ENCODE data around the gene TANGO2. TPM values are rescaled to one million over a fixed set of nuclear protein-coding genes. Genes with fewer than 3 reads are reported as not detected.

TANGO2 gene, protein sequence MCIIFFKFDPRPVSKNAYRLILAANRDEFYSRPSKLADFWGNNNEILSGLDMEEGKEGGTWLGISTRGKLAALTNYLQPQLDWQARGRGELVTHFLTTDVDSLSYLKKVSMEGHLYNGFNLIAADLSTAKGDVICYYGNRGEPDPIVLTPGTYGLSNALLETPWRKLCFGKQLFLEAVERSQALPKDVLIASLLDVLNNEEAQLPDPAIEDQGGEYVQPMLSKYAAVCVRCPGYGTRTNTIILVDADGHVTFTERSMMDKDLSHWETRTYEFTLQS
- total RNA-seq, result 10 to 100 TPM; 34.3 to 40.1 TPM

GRCh38 chr22:20020533-20021195 lies at the start of gene TANGO2:
Gene TANGO2, plus strand, starts transcription at chr22:20021110. Its CDS starts 15,689 bp downstream, at chr22:20036799.
- H3K27ac ChIP-seq, result peak within 1 kb of the TSS; percentile 76 to 84
- intact Hi-C loops (cut with DNase I), result no loop called here
- peak within 1 kb of the TSS; percentile 84 to 89 for H3K4me3 ChIP-seq
- TF ChIP-seq POLR2AphosphoS5 (IDR thresholded peaks at IDR 0.05) (peak; percentile 39), POLR2A (IDR thresholded peaks at IDR 0.05) (peak; percentile 66)
- TF ChIP-seq, protein P1, sequence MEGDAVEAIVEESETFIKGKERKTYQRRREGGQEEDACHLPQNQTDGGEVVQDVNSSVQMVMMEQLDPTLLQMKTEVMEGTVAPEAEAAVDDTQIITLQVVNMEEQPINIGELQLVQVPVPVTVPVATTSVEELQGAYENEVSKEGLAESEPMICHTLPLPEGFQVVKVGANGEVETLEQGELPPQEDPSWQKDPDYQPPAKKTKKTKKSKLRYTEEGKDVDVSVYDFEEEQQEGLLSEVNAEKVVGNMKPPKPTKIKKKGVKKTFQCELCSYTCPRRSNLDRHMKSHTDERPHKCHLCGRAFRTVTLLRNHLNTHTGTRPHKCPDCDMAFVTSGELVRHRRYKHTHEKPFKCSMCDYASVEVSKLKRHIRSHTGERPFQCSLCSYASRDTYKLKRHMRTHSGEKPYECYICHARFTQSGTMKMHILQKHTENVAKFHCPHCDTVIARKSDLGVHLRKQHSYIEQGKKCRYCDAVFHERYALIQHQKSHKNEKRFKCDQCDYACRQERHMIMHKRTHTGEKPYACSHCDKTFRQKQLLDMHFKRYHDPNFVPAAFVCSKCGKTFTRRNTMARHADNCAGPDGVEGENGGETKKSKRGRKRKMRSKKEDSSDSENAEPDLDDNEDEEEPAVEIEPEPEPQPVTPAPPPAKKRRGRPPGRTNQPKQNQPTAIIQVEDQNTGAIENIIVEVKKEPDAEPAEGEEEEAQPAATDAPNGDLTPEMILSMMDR (IDR thresholded peaks at IDR 0.05), result peak in 2 of 4 experiments; percentile 12 to 40
- no peaks in the 10 kb centered on the region for H3K27me3 ChIP-seq (replicated peaks; ENCODE audit: insufficient read depth)
- WGBS, result under 1% methylated on average over 38 of the region's 61 CpGs
- no peaks in the 10 kb centered on the region for H3K9me3 ChIP-seq
- peaks cover 8% of the 10 kb centered on the region for H3K4me1 ChIP-seq (replicated peaks)
- peak; percentile 92 for DNase-seq (ENCODE audit: low spot score)
- H3K36me3 ChIP-seq, result no peaks in the 10 kb centered on the region

DNA sequence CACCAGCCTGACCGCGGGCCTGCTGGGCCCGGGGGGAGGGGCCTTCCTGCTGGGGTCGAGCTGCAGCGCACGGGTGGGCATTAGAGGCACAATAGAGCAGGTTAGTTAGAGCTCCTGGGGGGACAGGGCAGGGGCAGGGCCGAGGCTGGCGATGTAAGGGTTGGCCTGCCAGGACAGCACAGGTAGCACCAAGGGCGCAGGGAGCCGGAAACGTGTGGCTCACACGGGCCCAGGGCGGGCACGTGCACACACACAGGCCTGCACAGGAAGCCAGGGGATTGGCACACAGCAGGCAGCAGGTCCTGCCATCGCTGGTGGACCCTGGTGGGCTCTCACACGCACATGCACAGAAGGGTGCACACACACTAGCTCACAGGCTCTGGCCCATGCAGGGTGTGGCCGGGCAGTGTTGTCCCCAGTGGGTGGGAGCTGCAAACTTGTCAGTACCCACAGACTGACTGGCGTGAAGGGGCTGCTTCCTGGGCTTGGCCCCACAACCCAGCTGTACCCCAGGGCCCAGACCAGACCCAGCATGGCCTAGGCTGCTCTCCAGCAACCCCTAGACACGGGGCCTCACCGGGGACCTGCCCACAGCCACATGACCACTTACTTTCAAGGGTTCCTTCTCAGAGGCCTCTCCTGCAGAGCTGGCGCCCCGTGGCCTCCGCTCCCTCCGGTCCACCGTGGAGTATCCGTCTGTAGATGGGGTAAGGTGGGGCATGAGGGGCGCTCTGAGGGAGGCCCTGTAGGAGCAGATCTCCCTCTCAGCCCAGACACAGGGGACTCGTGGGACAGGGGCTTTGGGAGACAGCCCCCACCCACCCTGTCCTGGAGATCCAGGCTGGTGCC lies 49.4 kb upstream of the TANGO2 start:
- Histone ChIP-seq H3K36me3 (peaks cover 3 to 11% of the 10 kb centered on the region in 2 donors), H3K9me3 (no peaks in the 10 kb centered on the region), H3K27ac (no peak overlapping the region), H3K4me1 (replicated peaks) (no peaks in the 10 kb centered on the region), H3K27me3 (replicated peaks; ENCODE audit: insufficient read depth) (no peaks in the 10 kb centered on the region), H3K4me3 (no peak overlapping the region)
- no peak for DNase-seq (ENCODE audit: low spot score)
- TF ChIP-seq, protein P1 (IDR thresholded peaks at IDR 0.05), result no peak
- TF ChIP-seq POLR2A (IDR thresholded peaks at IDR 0.05), result no peak
- TF ChIP-seq POLR2AphosphoS5 (IDR thresholded peaks at IDR 0.05), result no peak
- intact Hi-C loops (cut with DNase I), result no loop called here
- WGBS, result 66% methylated on average over 28 of the region's 28 CpGs

- 84% methylated on average over 9 of the region's 9 CpGs for WGBS
- H3K27me3 ChIP-seq (replicated peaks; ENCODE audit: insufficient read depth), result no peaks in the 10 kb centered on the region
- intact Hi-C loops (cut with DNase I), result no loop called here
- no peak for TF ChIP-seq POLR2A (IDR thresholded peaks at IDR 0.05)
- TF ChIP-seq, protein P1 (IDR thresholded peaks at IDR 0.05), result no peak
- TF ChIP-seq POLR2AphosphoS5 (IDR thresholded peaks at IDR 0.05), result no peak
- H3K9me3 ChIP-seq, result no peaks in the 10 kb centered on the region
- H3K27ac ChIP-seq, result no peak overlapping the region
- no peaks in the 10 kb centered on the region for H3K4me1 ChIP-seq (replicated peaks)
- no peak for DNase-seq (ENCODE audit: low spot score)
- H3K36me3 ChIP-seq, result peaks cover 0 to 5% of the 10 kb centered on the region in 2 donors
- H3K4me3 ChIP-seq, result no peak overlapping the region
Measured at GRCh38 chr22:19972251-19972650, 48.7 kb upstream of the TANGO2 start.

DNA sequence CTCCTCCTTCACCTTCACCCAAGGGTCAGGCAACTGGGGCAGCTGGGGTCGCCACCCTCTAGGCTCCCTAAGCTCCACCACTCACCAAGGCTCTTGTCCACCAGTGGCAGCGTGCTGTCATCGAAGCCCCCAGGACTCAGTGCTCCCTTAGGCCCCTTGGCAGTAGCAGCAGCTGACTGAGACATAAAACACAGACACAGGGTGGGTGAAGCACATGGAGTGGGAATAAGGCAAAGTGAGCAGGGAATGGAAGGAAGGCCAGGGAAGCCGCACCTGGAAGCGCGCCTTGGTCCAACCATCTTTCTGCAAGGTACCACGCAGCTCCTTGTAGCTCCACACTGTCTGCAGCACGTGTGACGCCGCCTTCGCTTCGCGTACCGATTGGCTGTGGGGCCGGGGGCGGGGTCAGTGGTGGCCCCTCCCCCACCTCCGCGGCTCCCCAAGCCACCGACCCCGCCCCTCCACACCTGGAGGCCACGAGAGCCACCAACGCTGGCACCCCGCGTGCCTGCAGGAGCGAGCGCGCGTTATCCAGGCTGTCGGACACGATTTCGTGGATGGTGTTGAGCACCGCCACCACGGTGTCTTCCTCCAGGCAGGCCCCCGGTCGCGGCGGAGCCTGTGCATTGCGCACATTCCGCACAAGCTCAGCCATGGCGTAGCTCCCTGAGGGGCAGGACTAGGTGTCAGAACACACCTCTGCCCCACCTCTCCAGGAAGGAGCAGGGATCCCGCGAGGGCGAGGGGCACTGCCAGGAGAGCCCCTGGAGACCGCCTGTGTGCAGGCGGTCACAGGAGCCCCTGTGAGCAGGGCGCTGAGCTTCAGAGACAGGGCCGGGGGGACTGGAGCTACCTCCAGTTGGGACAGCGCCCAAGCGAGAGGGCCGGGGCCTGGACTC lies 48.0 kb upstream of the TANGO2 start:
- 93% methylated on average over 50 of the region's 50 CpGs for WGBS
- Histone ChIP-seq H3K27me3 (replicated peaks; ENCODE audit: insufficient read depth) (no peaks in the 10 kb centered on the region), H3K9me3 (no peaks in the 10 kb centered on the region), H3K27ac (no peak overlapping the region), H3K4me3 (no peak overlapping the region), H3K4me1 (replicated peaks) (no peaks in the 10 kb centered on the region), H3K36me3 (no peaks in the 10 kb centered on the region)
- DNase-seq (ENCODE audit: low spot score), result no peak
- intact Hi-C loops (cut with DNase I), result no loop called here
- no peak for TF ChIP-seq POLR2AphosphoS5 (IDR thresholded peaks at IDR 0.05)
- TF ChIP-seq POLR2A (IDR thresholded peaks at IDR 0.05), result no peak
- TF ChIP-seq, protein P1 (IDR thresholded peaks at IDR 0.05), result no peak
